Large intestine (tissue), 3 donors: ENCODE data around the gene BCAS4. TPM values are rescaled to one million over a fixed set of nuclear protein-coding genes. Genes with fewer than 3 reads are reported as not detected.
"Not testable (repeated sequence)": the region's sequence is repeated elsewhere in the genome, so short reads cannot be mapped to it uniquely, and the experiment has no call there.

ENCODE experiments used
- DNase-seq, 2 donors: peaks; one replicate each; pipeline versions ENCODE4 v3.0.0 to v3.0.0-alpha.2; 2013
- H3K27ac ChIP-seq: one replicate; pipeline ENCODE4 v1.5.1; 2013; ENCODE audit warnings: low read length
- H3K27me3 ChIP-seq: 2 replicates; pipeline ENCODE4 v1.6.1; 2013; ENCODE audit warnings: low read length; ENCODE audit not compliant: control insufficient read depth, insufficient read depth
- H3K36me3 ChIP-seq: 2 replicates; pipeline ENCODE4 v1.6.1; 2013; ENCODE audit warnings: low read length; ENCODE audit not compliant: control insufficient read depth, insufficient read depth
- H3K4me1 ChIP-seq: one replicate; pipeline ENCODE4 v1.6.1; 2013; ENCODE audit warnings: low read length; ENCODE audit not compliant: control insufficient read depth, insufficient read depth
- H3K4me3 ChIP-seq: one replicate; pipeline ENCODE4 v1.5.1; 2013; ENCODE audit warnings: low read length
- H3K9me3 ChIP-seq: one replicate; pipeline ENCODE4 v1.6.1; 2013; ENCODE audit warnings: mild to moderate bottlenecking, low read depth, low read length, moderate library complexity; ENCODE audit not compliant: control insufficient read depth
- WGBS: methylation state at CpG from one replicate; pipeline ENCODE4 v1.1.5; 2013; ENCODE audit warnings: low lambda C conversion rate; ENCODE audit not compliant: insufficient coverage; 5-methylcytosine and 5-hydroxymethylcytosine counted together
- polyA plus RNA-seq: library from polyadenylated mRNA; unstranded; fragments of 120-200 nt; gene quantifications from one replicate; pipeline ENCODE4 v1.2.1, GENCODE V29; 2013

The BCAS4 gene
- polyA plus RNA-seq, 1 donor: 3.4 TPM

- Histone ChIP-seq H3K9me3 (no peaks in the 10 kb centered on the region), H3K36me3 (no peaks in the 10 kb centered on the region), H3K4me1 (peaks cover 28% of the 10 kb centered on the region), H3K27me3 (no peaks in the 10 kb centered on the region), H3K4me3 (no peak overlapping the region), H3K27ac (no peak overlapping the region)
- DNase-seq: no peak
- no CpG with 5 or more reads among the region's 9 CpGs for whole genome bisulfite sequencing
Measured at GRCh38 chr20:50786703-50787102, 8.2 kb upstream of the BCAS4 start.

- no CpG with 5 or more reads among the region's 2 CpGs for WGBS
- H3K9me3 ChIP-seq: no peaks in the 10 kb centered on the region
Measured at GRCh38 chr20:50787181-50787580, 7.7 kb upstream of the BCAS4 start.

GRCh38 chr20:50788045-50788991 lies 6.5 kb upstream of the BCAS4 start:
- WGBS: 40% methylated on average over 1 of the region's 18 CpGs
- peak overlapping the region; percentile 46 for H3K27ac ChIP-seq
- H3K36me3 ChIP-seq: no peaks in the 10 kb centered on the region

More at GRCh38 chr20:50787181-50787580, 7.7 kb upstream of the BCAS4 start:
- H3K27me3 ChIP-seq: no peaks in the 10 kb centered on the region
- H3K4me3 ChIP-seq: no peak overlapping the region
- no peak for DNase-seq
- H3K4me1 ChIP-seq: peaks cover 28% of the 10 kb centered on the region
- no peaks in the 10 kb centered on the region for H3K36me3 ChIP-seq
- H3K27ac ChIP-seq: no peak overlapping the region

GRCh38 chr20:50789968-50790650 lies 4.8 kb upstream of the BCAS4 start:
- H3K27me3 ChIP-seq: no peaks in the 10 kb centered on the region
- H3K27ac ChIP-seq: peak overlapping the region; percentile 97
- H3K4me3 ChIP-seq: no peak overlapping the region
- H3K9me3 ChIP-seq: no peaks in the 10 kb centered on the region
- DNase-seq: peak in 1 of 2 donors; percentile 20
- H3K36me3 ChIP-seq: no peaks in the 10 kb centered on the region
- no CpG with 5 or more reads among the region's 11 CpGs for WGBS
- H3K4me1 ChIP-seq: peaks cover 28% of the 10 kb centered on the region

More at GRCh38 chr20:50788045-50788991, 6.5 kb upstream of the BCAS4 start:
- H3K4me1 ChIP-seq: peaks cover 28% of the 10 kb centered on the region
- no peaks in the 10 kb centered on the region for H3K27me3 ChIP-seq
- no peaks in the 10 kb centered on the region for H3K9me3 ChIP-seq
- peak; percentile 59 to 74 for DNase-seq
- H3K4me3 ChIP-seq: no peak overlapping the region

GRCh38 chr20:50790651-50791277 lies 4.1 kb upstream of the BCAS4 start:
- peak; percentile 96 to 97 for DNase-seq
- Histone ChIP-seq H3K27ac (peak overlapping the region; percentile 97), H3K27me3 (no peaks in the 10 kb centered on the region), H3K4me1 (peaks cover 28% of the 10 kb centered on the region), H3K9me3 (no peaks in the 10 kb centered on the region), H3K4me3 (no peak overlapping the region), H3K36me3 (no peaks in the 10 kb centered on the region)
- no CpG with 5 or more reads among the region's 23 CpGs for WGBS

- Histone ChIP-seq H3K36me3 (no peaks in the 10 kb centered on the region), H3K4me1 (peaks cover 28% of the 10 kb centered on the region), H3K27ac (no peak overlapping the region), H3K4me3 (no peak overlapping the region), H3K27me3 (no peaks in the 10 kb centered on the region), H3K9me3 (no peaks in the 10 kb centered on the region)
- 90% methylated on average over 2 of the region's 14 CpGs for WGBS
- DNase-seq: no peak
Measured at GRCh38 chr20:50792708-50793574, 1.9 kb upstream of the BCAS4 start.

- not testable (repeated sequence) for H3K27ac ChIP-seq
- H3K4me1 ChIP-seq: peaks cover 22% of the 10 kb centered on the region
Measured at GRCh38 chr20:50793575-50794016, 1.3 kb upstream of the BCAS4 start.

GRCh38 chr20:50794181-50794845 lies 548 bp upstream of the BCAS4 start:
- no CpG with 5 or more reads among the region's 35 CpGs for WGBS
- Histone ChIP-seq H3K4me3 (peak overlapping the region; percentile 1), H3K27me3 (no peaks in the 10 kb centered on the region), H3K4me1 (peaks cover 18% of the 10 kb centered on the region), H3K36me3 (no peaks in the 10 kb centered on the region), H3K9me3 (no peaks in the 10 kb centered on the region), H3K27ac (no peak overlapping the region)
- DNase-seq: peak in 1 of 2 donors; percentile 12

More at GRCh38 chr20:50793575-50794016, 1.3 kb upstream of the BCAS4 start:
- H3K36me3 ChIP-seq, DNase-seq, H3K9me3 ChIP-seq, H3K27me3 ChIP-seq, H3K4me3 ChIP-seq: not testable (repeated sequence)
- WGBS: 87% methylated on average over 3 of the region's 13 CpGs

- DNase-seq: no peak
- Histone ChIP-seq H3K4me1 (no peaks in the 10 kb centered on the region), H3K36me3 (no peaks in the 10 kb centered on the region), H3K9me3 (no peaks in the 10 kb centered on the region), H3K4me3 (no peak overlapping the region), H3K27me3 (no peaks in the 10 kb centered on the region), H3K27ac (no peak overlapping the region)
- 80% methylated on average over 1 of the region's 4 CpGs for WGBS
Measured at GRCh38 chr20:50797142-50797541, 2.3 kb downstream of the BCAS4 start.
